ENCODE data around the gene NCKAP5. TPM values are rescaled to one million over a fixed set of nuclear protein-coding genes. Genes with fewer than 3 reads are reported as not detected.

The NCKAP5 gene
- total and polyA plus RNA-seq, 2 of the 13 experiments (the other 11 are each of a cell fraction or from before 2014, with no cell fraction given), result 0.01 TPM; not detected in 1

DNA sequence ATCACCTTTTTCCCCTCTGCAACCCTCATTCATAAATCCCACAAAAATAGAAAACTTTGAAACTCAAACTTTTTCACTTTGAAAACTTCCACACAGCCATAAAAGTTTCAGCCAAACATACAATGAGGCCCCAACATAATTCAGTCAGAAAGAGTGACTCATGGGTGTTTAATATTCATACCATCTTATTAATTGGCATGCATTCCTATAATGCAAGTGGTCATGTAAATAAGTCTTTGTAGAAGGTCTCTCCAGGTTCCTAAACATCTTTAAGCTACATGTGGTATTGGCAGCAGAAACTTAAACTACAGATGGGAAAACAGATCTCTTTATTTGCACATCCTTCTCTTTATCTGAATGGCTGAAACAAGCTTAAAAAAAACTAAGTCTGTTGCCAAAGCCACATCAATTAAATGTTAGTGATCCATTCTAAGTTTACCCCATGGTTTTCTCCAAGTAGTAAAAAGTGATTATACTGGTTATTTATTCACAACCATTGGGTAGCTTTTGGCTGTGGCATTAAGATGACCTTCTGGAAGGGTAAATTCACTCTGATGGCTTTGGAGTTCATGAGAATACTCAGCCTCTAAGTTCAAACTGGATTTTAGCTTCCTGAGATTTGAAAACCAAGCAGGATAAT lies 828.1 kb downstream of the NCKAP5 start (continued):
- TF ChIP-seq RORA (CRISPR knock-in tag; IDR thresholded peaks at IDR 0.05) (no peak), ZZZ3 (CRISPR knock-in tag; IDR thresholded peaks at IDR 0.05; ENCODE audit: borderline replicate concordance) (no peak), YEATS2 (CRISPR knock-in tag; IDR thresholded peaks at IDR 0.05; ENCODE audit: borderline replicate concordance) (no peak)

DNA sequence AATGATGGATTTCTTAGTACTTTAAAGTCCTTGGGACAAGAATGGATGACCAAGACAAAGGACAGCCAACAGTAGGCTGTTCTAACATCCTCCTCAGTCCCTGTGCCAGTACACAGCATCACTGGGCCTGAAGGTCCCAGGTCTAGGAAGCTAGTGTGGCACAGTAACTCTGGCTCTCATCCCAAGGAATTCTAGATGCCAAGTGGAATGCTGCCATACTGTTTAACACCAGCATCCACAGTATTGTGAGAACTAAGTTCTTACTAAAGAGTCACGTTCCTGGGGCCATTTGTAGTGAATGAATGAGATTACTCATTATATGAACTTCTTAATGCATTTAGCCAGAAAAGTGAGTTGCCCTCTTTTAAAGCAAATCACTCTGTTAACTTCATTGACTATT lies 830.0 kb downstream of the NCKAP5 start:
- BruUV-seq (replicated peaks), result no TSS peak
- H4K20me1 ChIP-seq (ENCODE audit: insufficient read depth, low read length), result no peaks in the 10 kb centered on the region
- H3K27ac ChIP-seq (ENCODE audit: extremely low read length, insufficient read depth, low read length), result no peak overlapping the region
- DNase-seq (ENCODE audit: low spot score) (no peak), ATAC-seq (no peak), FAIRE-seq (no peak)
- no peak overlapping the region for H3K4me3 ChIP-seq (replicated peaks in 1 of 3; ENCODE audit: insufficient read depth in 1 of 3, low read depth in 2 of 3, low read length in 3 of 3)
- no peaks in the 10 kb centered on the region for H3K79me2 ChIP-seq (ENCODE audit: insufficient read depth, low read length)
- in situ Hi-C loops (cut with HindIII; ENCODE audit: extremely low pct_ligation_motif_present, low pct_unique_long_range_greater_than_20kb) (no loop called here), intact Hi-C loops (cut with micrococcal nuclease; ENCODE audit: unreplicated experiment) (no loop called here)
- no peaks in the 10 kb centered on the region for H3K27me3 ChIP-seq (ENCODE audit: control insufficient read depth in 1 of 2, insufficient read depth in 2 of 2, low read length in 2 of 2)
- H3K4me2 ChIP-seq (ENCODE audit: low read depth, low read length), result no peak overlapping the region
- H3K9me3 ChIP-seq (ENCODE audit: low read length), result peaks cover 84% of the 10 kb centered on the region
- H2AFZ ChIP-seq (ENCODE audit: low read length), result no peak overlapping the region
- no peaks in the 10 kb centered on the region for H3K36me3 ChIP-seq (replicated peaks in 1 of 2; ENCODE audit: control insufficient read depth in 1 of 2, insufficient read depth in 2 of 2, low read length in 2 of 2)
- no peaks in the 10 kb centered on the region for H3K4me1 ChIP-seq (ENCODE audit: insufficient read depth, low read length)
- POLR2A ChIA-PET, result no interaction called here
- no peak overlapping the region for H3K9ac ChIP-seq (ENCODE audit: insufficient read depth, low read depth, low read length)
- CTCF ChIA-PET (ENCODE audit: low intra/inter-chr PET ratio, low total read pairs), result no interaction called here
- TF ChIP-seq ZNF343 (CRISPR knock-in tag; IDR thresholded peaks at IDR 0.05), result no peak
- TF ChIP-seq RFXANK (CRISPR knock-in tag; IDR thresholded peaks at IDR 0.05), result no peak
- TF ChIP-seq CEBPB (IDR thresholded peaks at IDR 0.05; ENCODE audit: borderline replicate concordance, low read depth, low read length), result no peak
- no peak for TF ChIP-seq ZNF75D (CRISPR knock-in tag; IDR thresholded peaks at IDR 0.05; ENCODE audit: borderline replicate concordance)
- TF ChIP-seq KDM3A (CRISPR knock-in tag; IDR thresholded peaks at IDR 0.05; ENCODE audit: low read depth), result no peak
- TF ChIP-seq ZNF607 (CRISPR knock-in tag; IDR thresholded peaks at IDR 0.05; ENCODE audit: borderline replicate concordance), result no peak
- no peak for TF ChIP-seq ZBTB42 (CRISPR knock-in tag; IDR thresholded peaks at IDR 0.05)
- no peak for TF ChIP-seq ZFY (CRISPR knock-in tag; IDR thresholded peaks at IDR 0.05)
- no peak for TF ChIP-seq ZNF570 (CRISPR knock-in tag; IDR thresholded peaks at IDR 0.05; ENCODE audit: borderline replicate concordance)
- TF ChIP-seq ELF1 (CRISPR knock-in tag; IDR thresholded peaks at IDR 0.05), result no peak
- TF ChIP-seq FOXK1 (CRISPR knock-in tag; IDR thresholded peaks at IDR 0.05; ENCODE audit: borderline replicate concordance, low read depth), result no peak
- no peak for TF ChIP-seq GTF3A (CRISPR knock-in tag; conservative IDR thresholded peaks at IDR 0.05)
- no peak for TF ChIP-seq ZNF430 (CRISPR knock-in tag; IDR thresholded peaks at IDR 0.05)
- TF ChIP-seq ZNF33B (CRISPR knock-in tag; IDR thresholded peaks at IDR 0.05), result no peak
- no peak for TF ChIP-seq CCDC6 (CRISPR knock-in tag; IDR thresholded peaks at IDR 0.05)
- TF ChIP-seq, protein P1, sequence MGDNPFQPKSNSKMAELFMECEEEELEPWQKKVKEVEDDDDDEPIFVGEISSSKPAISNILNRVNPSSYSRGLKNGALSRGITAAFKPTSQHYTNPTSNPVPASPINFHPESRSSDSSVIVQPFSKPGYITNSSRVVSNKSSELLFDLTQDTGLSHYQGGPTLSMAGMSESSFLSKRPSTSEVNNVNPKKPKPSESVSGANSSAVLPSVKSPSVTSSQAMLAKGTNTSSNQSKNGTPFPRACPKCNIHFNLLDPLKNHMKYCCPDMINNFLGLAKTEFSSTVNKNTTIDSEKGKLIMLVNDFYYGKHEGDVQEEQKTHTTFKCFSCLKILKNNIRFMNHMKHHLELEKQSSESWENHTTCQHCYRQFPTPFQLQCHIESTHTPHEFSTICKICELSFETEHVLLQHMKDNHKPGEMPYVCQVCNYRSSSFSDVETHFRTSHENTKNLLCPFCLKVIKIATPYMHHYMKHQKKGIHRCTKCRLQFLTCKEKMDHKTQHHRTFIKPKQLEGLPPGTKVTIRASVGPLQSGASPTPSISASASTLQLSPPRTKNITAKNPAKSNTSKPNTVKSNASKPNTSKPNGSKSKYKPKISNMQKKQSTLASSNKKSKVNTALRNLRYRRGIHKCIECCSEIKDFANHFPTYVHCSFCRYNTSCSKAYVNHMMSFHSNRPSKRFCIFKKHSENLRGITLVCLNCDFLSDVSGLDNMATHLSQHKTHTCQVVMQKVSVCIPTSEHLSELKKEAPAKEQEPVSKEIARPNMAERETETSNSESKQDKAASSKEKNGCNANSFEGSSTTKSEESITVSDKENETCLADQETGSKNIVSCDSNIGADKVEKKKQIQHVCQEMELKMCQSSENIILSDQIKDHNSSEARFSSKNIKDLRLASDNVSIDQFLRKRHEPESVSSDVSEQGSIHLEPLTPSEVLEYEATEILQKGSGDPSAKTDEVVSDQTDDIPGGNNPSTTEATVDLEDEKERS (CRISPR knock-in tag; IDR thresholded peaks at IDR 0.05), result no peak
- 0% methylated on average over 1 of the region's 1 CpG for WGBS (ENCODE audit: low lambda C conversion rate)

All from HepG2 (cell line).